DND-41 (cell line): ENCODE measurements around the gene OAS2.

Source experiments
- ATAC-seq: fragments of 200-7000 bp; cut with Tn5 transposase; 3 replicates; pipeline ENCODE4 v1.9.1; 2021; ENCODE audit warnings: low read depth; ENCODE audit not compliant: insufficient read depth
- DNase-seq: peaks from one replicate; pipeline ENCODE4 v3.0.0-alpha.2; 2020
- H2AFZ ChIP-seq: 2 replicates; pipeline ENCODE4 v1.6.0; 2012; ENCODE audit warnings: low read depth, low read length
- H3K27ac ChIP-seq: 2 replicates; pipeline ENCODE4 v1.5.1; 2012; ENCODE audit warnings: low read length, inconsistent platforms
- H3K27me3 ChIP-seq: fragments of 200-600 bp; sonication (generic); 2 replicates; pipeline ENCODE4 v1.6.0; 2012; ENCODE audit warnings: low read length, mild to moderate bottlenecking, inconsistent platforms; ENCODE audit not compliant: insufficient read depth, poor library complexity
- H3K36me3 ChIP-seq: 2 replicates; pipeline ENCODE4 v1.5.1; 2012; ENCODE audit warnings: low read length, inconsistent platforms; ENCODE audit not compliant: insufficient read depth
- H3K4me1 ChIP-seq: 2 replicates; pipeline ENCODE4 v1.5.1; 2012; ENCODE audit warnings: mild to moderate bottlenecking, low read length; ENCODE audit not compliant: insufficient read depth
- H3K4me2 ChIP-seq: 2 replicates; pipeline ENCODE4 v1.6.0; 2012; ENCODE audit warnings: mild to moderate bottlenecking, moderate library complexity, low read length, inconsistent platforms; ENCODE audit not compliant: insufficient read depth
- H3K4me3 ChIP-seq, 2 experiments: fragments of 200-600 bp in 1 of 2; shearing (Covaris generic) in 1 of 2; 2 replicates each; pipeline ENCODE4 v1.5.1; 2012 to 2016; ENCODE audit warnings: inconsistent platforms in 2 of 2, low read length in 2 of 2, mild to moderate bottlenecking in 2 of 2, low read depth in 1 of 2, moderate library complexity in 1 of 2
- H3K79me2 ChIP-seq: 2 replicates; pipeline ENCODE4 v1.6.0; 2012; ENCODE audit warnings: low read length, inconsistent platforms; ENCODE audit not compliant: insufficient read depth
- H3K9ac ChIP-seq: 2 replicates; pipeline ENCODE4 v1.6.0; 2012; ENCODE audit warnings: low read depth, mild to moderate bottlenecking, inconsistent platforms, low read length, moderate library complexity
- H3K9me3 ChIP-seq: 2 replicates; pipeline ENCODE4 v1.5.1; 2012; ENCODE audit warnings: low read length, moderate library complexity, mild to moderate bottlenecking, inconsistent platforms; ENCODE audit not compliant: insufficient read depth, severe bottlenecking
- H4K20me1 ChIP-seq: 2 replicates; pipeline ENCODE4 v1.6.0; 2012; ENCODE audit warnings: low read length; ENCODE audit not compliant: insufficient read depth
- EZH2 ChIP-seq: IDR thresholded peaks from 3 replicates; pipeline ENCODE4 v1.6.1; 2012; ENCODE audit warnings: borderline replicate concordance, low read depth, mild to moderate bottlenecking, moderate library complexity, low read length, inconsistent platforms; ENCODE audit not compliant: severe bottlenecking
- TF ChIP-seq, protein P1 (sequence below): IDR thresholded peaks from 2 replicates; pipeline ENCODE4 v1.5.1; 2012; ENCODE audit warnings: borderline replicate concordance, low read length, moderate library complexity, mild to moderate bottlenecking; ENCODE audit not compliant: poor library complexity, severe bottlenecking; ENCODE audit errors: extremely low read depth

The OAS2 gene

GRCh38 chr12:112971248-112971647 lies 7.1 kb upstream of the OAS2 start:
- Histone ChIP-seq H3K79me2 (no peaks in the 10 kb centered on the region), H3K27ac (no peak overlapping the region), H4K20me1 (no peaks in the 10 kb centered on the region), H3K9ac (no peak overlapping the region), H3K27me3 (no peaks in the 10 kb centered on the region), H2AFZ (no peak overlapping the region), H3K4me1 (peaks cover 6% of the 10 kb centered on the region; the same call in 1 of the 2 replicates), H3K9me3 (no peaks in the 10 kb centered on the region), H3K36me3 (peaks cover 26% of the 10 kb centered on the region), H3K4me3 (no peak overlapping the region), H3K4me2 (no peak overlapping the region)
- TF ChIP-seq EZH2: no peak
- TF ChIP-seq, protein P1, sequence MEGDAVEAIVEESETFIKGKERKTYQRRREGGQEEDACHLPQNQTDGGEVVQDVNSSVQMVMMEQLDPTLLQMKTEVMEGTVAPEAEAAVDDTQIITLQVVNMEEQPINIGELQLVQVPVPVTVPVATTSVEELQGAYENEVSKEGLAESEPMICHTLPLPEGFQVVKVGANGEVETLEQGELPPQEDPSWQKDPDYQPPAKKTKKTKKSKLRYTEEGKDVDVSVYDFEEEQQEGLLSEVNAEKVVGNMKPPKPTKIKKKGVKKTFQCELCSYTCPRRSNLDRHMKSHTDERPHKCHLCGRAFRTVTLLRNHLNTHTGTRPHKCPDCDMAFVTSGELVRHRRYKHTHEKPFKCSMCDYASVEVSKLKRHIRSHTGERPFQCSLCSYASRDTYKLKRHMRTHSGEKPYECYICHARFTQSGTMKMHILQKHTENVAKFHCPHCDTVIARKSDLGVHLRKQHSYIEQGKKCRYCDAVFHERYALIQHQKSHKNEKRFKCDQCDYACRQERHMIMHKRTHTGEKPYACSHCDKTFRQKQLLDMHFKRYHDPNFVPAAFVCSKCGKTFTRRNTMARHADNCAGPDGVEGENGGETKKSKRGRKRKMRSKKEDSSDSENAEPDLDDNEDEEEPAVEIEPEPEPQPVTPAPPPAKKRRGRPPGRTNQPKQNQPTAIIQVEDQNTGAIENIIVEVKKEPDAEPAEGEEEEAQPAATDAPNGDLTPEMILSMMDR: no peak
- DNase-seq (peak; percentile 44), ATAC-seq (peak; percentile 70)

GRCh38 chr12:112973011-112973735 lies 5.1 kb upstream of the OAS2 start:
- no peaks in the 10 kb centered on the region for H4K20me1 ChIP-seq
- TF ChIP-seq, protein P1: no peak
- no peak for TF ChIP-seq EZH2
- H3K4me3 ChIP-seq: no peak overlapping the region
- DNase-seq (no peak), ATAC-seq (no peak)
- H3K9ac ChIP-seq: no peak overlapping the region
- no peak overlapping the region for H2AFZ ChIP-seq
- no peaks in the 10 kb centered on the region for H3K9me3 ChIP-seq
- no peaks in the 10 kb centered on the region for H3K79me2 ChIP-seq
- H3K27ac ChIP-seq: no peak overlapping the region
- no peaks in the 10 kb centered on the region for H3K27me3 ChIP-seq
- peaks cover 16% of the 10 kb centered on the region for H3K4me1 ChIP-seq
- peaks cover 9% of the 10 kb centered on the region for H3K36me3 ChIP-seq
- H3K4me2 ChIP-seq: no peak overlapping the region

GRCh38 chr12:112973818-112974231 lies 4.5 kb upstream of the OAS2 start:
- no peak overlapping the region for H3K4me3 ChIP-seq
- no peaks in the 10 kb centered on the region for H3K27me3 ChIP-seq
- TF ChIP-seq EZH2: no peak
- TF ChIP-seq, protein P1: no peak
- no peaks in the 10 kb centered on the region for H4K20me1 ChIP-seq
- no peak overlapping the region for H3K9ac ChIP-seq
- no peaks in the 10 kb centered on the region for H3K9me3 ChIP-seq
- no peak for ATAC-seq
- DNase-seq: no peak
- peaks cover 8% of the 10 kb centered on the region; the same call in 1 of the 2 replicates for H3K36me3 ChIP-seq
- no peak overlapping the region for H3K4me2 ChIP-seq
- no peak overlapping the region for H3K27ac ChIP-seq
- peaks cover 5% of the 10 kb centered on the region for H3K79me2 ChIP-seq
- no peak overlapping the region for H2AFZ ChIP-seq
- peaks cover 20% of the 10 kb centered on the region for H3K4me1 ChIP-seq
